PC-9 (cell line): Measurements from ENCODE around the gene RHOF.

Source experiments
- CTCF ChIP-seq: fragments of 200-600 bp; sonication (generic); conservative IDR thresholded peaks from 2 replicates; pipeline ENCODE4 v1.6.1; 2017; ENCODE audit warnings: mixed run types, antibody characterized with exemption, mild to moderate bottlenecking, moderate library complexity
- EZH2 ChIP-seq: fragments of 200-600 bp; sonication (generic); IDR thresholded peaks from 2 replicates; pipeline ENCODE4 v1.8.0; 2017; ENCODE audit warnings: antibody characterized with exemption, low read depth

DNA sequence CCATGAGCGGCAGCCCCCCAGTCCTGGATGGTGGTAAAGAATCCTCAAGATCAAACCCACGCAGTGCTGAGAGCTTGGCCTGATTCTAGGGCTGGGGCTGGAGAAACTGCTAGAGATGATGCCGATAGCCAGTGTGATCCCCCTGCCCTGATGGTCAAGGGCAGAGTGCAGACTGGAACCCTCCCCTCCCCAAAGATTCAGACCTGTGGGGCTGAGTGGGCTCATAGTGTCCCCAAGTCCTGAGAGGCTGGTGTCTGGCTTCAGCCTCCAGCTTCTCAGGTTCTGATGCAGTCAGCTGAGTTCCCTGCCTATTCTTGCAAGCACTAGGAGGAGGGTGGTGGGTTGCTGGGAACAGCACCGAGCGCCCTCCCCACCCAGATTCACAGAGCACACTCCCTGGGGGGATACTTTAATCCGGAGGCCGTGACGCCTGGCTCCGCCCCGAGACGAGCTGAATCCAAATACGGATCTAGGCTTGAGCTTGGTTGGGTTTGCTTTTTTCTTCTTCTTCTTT lies 11.9 kb downstream of the RHOF start:
- TF ChIP-seq CTCF (no peak), EZH2 (no peak)
